GM21367 (cell line): ENCODE measurements around the gene SENP1.

ENCODE experiments used
- ATAC-seq: cut with Tn5 transposase; IDR thresholded peaks from one replicate; pipeline ENCODE4 v1.9.1; 2021; ENCODE audit not compliant: unreplicated experiment

Gene SENP1

GRCh38 chr12:48001505-48002413 lies 104.1 kb downstream of the SENP1 start:
- ATAC-seq = no peak

GRCh38 chr12:48000878-48001504 lies 104.9 kb downstream of the SENP1 start:
- ATAC-seq = no peak

GRCh38 chr12:47999816-48000215 lies 106.1 kb downstream of the SENP1 start:
- no peak for ATAC-seq

- ATAC-seq = no peak
Observed at GRCh38 chr12:47997321-47997720, 108.6 kb downstream of the SENP1 start.

GRCh38 chr12:47995981-47996401 lies 109.9 kb downstream of the SENP1 start:
- ATAC-seq = no peak

GRCh38 chr12:47993491-47993890 lies 112.4 kb downstream of the SENP1 start:
- ATAC-seq = no peak
